WTC11 (cell line): ENCODE results near the gene WDR89.

Source experiments
- CTCF ChIP-seq: fragments of 200-600 bp; IDR thresholded peaks from 2 replicates; pipeline ENCODE4 v1.8.0; 2022; ENCODE audit warnings: antibody characterized with exemption
- NFYB ChIP-seq: sonication (generic); formaldehyde crosslinking; conservative IDR thresholded peaks from 2 replicates; pipeline ENCODE4 v1.8.0; 2022; ENCODE audit warnings: low read depth, missing genetic modification reagents

GRCh38 chr14:63663428-63664341, 22.0 kb upstream of the WDR89 start:
- no peak for TF ChIP-seq CTCF
- TF ChIP-seq NFYB (CRISPR knock-in tag), result no peak
